GM21619 (cell line): ENCODE data around the gene ADAMTS9.

Experiments
- ATAC-seq: cut with Tn5 transposase; IDR thresholded peaks from one replicate; pipeline ENCODE4 v1.9.1; 2021; ENCODE audit not compliant: unreplicated experiment

ADAMTS9 gene

GRCh38 chr3:64625381-64625780, 62.4 kb downstream of the ADAMTS9 start:
- no peak for ATAC-seq

- no peak for ATAC-seq
Observed at GRCh38 chr3:64623125-64623524, 64.7 kb downstream of the ADAMTS9 start.

- ATAC-seq: no peak
Observed at GRCh38 chr3:64621726-64622395, 65.9 kb downstream of the ADAMTS9 start.

GRCh38 chr3:64621275-64621674, 66.5 kb downstream of the ADAMTS9 start:
- no peak for ATAC-seq

- no peak for ATAC-seq
Observed at GRCh38 chr3:64620020-64620419, 67.8 kb downstream of the ADAMTS9 start.

- no peak for ATAC-seq
Observed at GRCh38 chr3:64619216-64619615, 68.6 kb downstream of the ADAMTS9 start.

GRCh38 chr3:64617610-64618009, 70.2 kb downstream of the ADAMTS9 start:
- no peak for ATAC-seq

DNA sequence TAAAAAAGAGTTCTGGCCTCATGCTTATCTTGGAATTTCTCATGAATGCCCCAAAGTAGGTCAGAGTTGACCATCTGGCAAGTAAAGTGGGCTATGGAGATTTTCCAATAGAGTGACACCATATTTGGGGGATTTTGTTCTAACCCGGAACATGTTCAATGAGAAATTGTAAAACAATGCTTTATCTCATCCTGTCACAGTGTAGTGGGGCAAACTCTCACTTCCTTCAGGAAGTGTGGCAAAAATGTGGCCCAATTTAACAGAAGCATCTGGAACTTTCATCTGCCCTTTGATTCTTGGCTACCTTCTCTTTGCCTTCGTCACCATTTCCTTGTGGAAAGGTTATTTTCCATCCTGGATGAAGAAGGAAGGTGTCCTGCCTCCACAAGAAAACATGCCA, 70.8 kb downstream of the ADAMTS9 start:
- ATAC-seq: no peak

DNA sequence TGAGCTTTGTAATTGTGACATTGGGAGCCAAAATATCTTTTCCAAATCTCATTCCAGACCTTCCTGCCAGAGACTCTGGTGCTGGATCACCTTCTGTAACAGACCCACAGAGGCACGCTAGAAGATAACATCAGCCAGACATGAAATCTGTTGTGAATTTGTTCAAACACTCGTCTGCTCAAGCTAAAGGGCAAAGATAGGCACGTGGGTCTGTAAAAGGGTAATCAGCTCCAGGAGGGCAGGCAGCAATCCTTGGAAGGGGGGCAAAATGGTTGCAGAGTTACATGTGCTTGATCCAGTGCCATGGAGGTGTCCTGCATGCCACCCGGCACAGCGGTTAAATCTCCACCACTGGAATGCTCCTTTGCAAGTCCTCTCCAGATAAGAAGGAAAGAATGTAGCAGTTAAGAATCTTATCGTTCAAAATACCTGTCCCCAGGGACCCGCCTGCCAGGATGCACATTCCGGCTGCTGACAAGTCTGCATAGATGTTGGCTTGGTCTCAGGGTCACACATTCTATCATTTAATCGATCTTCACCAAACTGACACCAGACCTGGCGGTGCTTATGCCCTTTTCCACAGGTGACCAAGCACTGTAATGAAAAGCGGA, 74.8 kb downstream of the ADAMTS9 start:
- ATAC-seq: no peak

GRCh38 chr3:64612082-64612860, 75.5 kb downstream of the ADAMTS9 start:
- no peak for ATAC-seq

DNA sequence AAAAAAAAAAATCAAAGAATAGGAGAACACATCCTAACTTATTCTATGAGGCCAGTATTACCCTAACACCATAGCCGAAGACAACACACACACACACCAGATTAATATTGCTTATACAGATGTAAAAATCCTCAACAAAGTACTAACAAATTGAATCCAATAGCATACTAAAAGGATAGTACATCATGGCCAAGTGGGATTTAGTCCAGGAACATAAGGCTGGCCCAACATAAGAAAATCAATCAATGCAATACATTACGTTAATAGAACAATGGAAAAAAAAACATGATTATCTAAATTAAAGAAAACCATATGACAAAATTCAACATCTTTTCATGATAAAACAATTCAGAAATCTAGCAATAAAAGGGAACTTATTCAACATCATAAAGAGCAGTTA, 79.1 kb downstream of the ADAMTS9 start:
- no peak for ATAC-seq

GRCh38 chr3:64607032-64607551, 80.7 kb downstream of the ADAMTS9 start:
- no peak for ATAC-seq

DNA sequence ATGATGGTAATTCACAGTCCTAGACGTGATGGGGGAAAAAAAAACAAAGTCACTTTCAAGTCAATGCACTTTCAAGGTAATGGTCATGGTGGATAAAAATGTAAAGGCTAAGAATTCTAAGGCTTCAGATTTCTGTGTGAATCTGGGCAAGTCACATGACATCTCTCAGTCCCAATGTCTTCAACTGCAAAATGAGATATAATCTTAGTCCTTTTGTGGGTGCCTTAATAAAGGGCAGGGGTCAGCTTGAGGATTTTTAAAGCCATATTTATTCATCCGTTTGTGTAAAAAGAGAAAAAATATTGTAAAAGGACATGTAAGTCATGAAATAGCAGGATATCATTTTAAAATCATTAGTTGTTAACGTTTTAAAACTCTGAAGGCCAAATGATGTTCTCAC, 83.5 kb downstream of the ADAMTS9 start:
- no peak for ATAC-seq

GRCh38 chr3:64601824-64602223, 86.0 kb downstream of the ADAMTS9 start:
- ATAC-seq: no peak

GRCh38 chr3:64600246-64600950, 87.4 kb downstream of the ADAMTS9 start:
- no peak for ATAC-seq

- ATAC-seq: no peak
Observed at GRCh38 chr3:64599651-64600050, 88.1 kb downstream of the ADAMTS9 start.

- ATAC-seq: no peak
Observed at GRCh38 chr3:64595253-64595694, 92.5 kb downstream of the ADAMTS9 start.

DNA sequence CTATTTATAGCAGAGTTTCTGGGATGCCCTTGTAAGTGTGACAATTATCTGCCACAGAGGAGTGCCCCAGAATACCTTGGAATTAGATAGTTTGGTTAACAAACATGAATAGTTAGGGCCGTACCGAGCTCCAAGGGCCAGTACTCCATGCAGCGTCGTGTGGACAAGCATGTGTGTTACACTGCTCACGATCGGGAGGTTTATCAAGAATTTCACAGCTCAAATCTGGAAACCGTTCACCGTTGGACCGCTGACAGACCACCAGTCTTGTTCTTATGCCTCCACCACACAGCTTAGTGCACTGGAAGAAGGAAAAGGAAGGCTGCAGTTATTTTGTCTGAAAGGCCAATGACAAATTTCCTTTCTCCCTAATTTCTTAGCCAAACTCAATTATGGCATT, 93.7 kb downstream of the ADAMTS9 start:
- ATAC-seq: no peak

GRCh38 chr3:64593350-64593749, 94.5 kb downstream of the ADAMTS9 start:
- ATAC-seq: no peak

GRCh38 chr3:64591615-64592014, 96.2 kb downstream of the ADAMTS9 start:
- ATAC-seq: no peak

GRCh38 chr3:64588380-64588779, 99.4 kb downstream of the ADAMTS9 start:
- no peak for ATAC-seq
